Activated T-helper 2 cell treated with anti-CD3 and anti-CD28 coated beads, Interferon-gamma antibody, Interleukin-2, Interleukin-4, amounts not matched to agents 10 μg/mL and 5 μg/mL and 100 μg/mL, durations not matched to agents 14 hours and 24 hours and 36 hours (primary cell): ENCODE results near the gene GPRC5B. TPM values are rescaled to one million over a fixed set of nuclear protein-coding genes. Genes with fewer than 3 reads are reported as not detected.

Experiments
- DNase-seq: peaks from one replicate; pipeline ENCODE4 v3.0.0; 2021; ENCODE audit warnings: low spot score
- H3K27ac Mint-ChIP-seq: one replicate; pipeline ENCODE4 v1.8.0; 2021; ENCODE audit warnings: mixed read lengths
- H3K27me3 Mint-ChIP-seq: one replicate; pipeline ENCODE4 v1.8.0; 2021; ENCODE audit warnings: low read depth, mixed read lengths
- H3K36me3 Mint-ChIP-seq: one replicate; pipeline ENCODE4 v1.8.0; 2021; ENCODE audit warnings: low read depth, mixed read lengths
- H3K4me1 Mint-ChIP-seq: one replicate; pipeline ENCODE4 v1.8.0; 2021; ENCODE audit warnings: low read depth, mixed read lengths
- H3K4me3 Mint-ChIP-seq: one replicate; pipeline ENCODE4 v1.8.0; 2021; ENCODE audit warnings: low read depth, mild to moderate bottlenecking, moderate library complexity, mixed read lengths
- H3K9me3 Mint-ChIP-seq: one replicate; pipeline ENCODE4 v1.8.0; 2021; ENCODE audit warnings: mixed read lengths
- intact Hi-C: fragments of 100-400 bp; cut with micrococcal nuclease; formaldehyde crosslinking; loops from one replicate; pipeline ENCODE4 v1.15.1; 2023
- total RNA-seq: library from RNA; stranded (reverse); gene quantifications from 2 replicates; pipeline ENCODE4 v1.2.3, GENCODE V29; 2022

Gene GPRC5B
- total RNA-seq, 1 donor from 2014 or later: not detected

DNA sequence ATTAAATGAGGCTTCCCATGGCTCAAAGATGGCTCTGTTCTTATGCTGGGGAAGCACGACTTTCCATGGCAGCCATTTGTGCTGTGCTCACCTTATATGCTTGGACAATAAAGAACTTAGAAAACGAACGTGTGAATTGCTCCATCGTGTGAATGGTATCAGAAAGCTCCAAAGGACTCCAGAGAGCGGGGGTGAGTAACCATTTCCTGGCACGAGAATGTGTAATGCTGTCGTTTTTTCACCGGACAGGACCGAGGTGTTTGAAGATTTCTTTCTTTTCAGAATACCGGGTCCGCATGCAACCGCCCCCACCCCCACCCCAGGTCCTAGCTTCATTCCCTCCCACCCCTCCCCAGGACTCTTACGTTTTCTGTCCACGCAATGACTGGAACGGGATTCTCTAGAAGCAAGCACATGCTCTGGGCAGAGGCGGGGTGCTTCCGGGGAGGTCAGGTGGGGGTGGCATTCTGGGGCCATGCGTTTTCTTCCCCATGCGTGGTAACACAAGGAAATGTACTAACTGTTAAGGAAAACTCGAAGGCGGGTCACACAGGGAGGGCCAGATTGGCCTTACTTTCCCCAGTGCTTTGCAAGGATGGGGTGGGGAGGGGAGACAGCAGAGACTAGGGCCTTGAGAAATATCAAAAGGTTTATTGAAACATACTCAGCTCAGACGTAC lies 26.2 kb downstream of the GPRC5B start:
- DNase-seq: no peak
- H3K27ac Mint-ChIP-seq: no peak overlapping the region
- H3K27me3 Mint-ChIP-seq: no peaks in the 10 kb centered on the region
- no peaks in the 10 kb centered on the region for H3K4me1 Mint-ChIP-seq
- intact Hi-C loops: no loop called here
- H3K4me3 Mint-ChIP-seq: no peak overlapping the region
- H3K9me3 Mint-ChIP-seq: no peaks in the 10 kb centered on the region
- H3K36me3 Mint-ChIP-seq: no peaks in the 10 kb centered on the region

DNA sequence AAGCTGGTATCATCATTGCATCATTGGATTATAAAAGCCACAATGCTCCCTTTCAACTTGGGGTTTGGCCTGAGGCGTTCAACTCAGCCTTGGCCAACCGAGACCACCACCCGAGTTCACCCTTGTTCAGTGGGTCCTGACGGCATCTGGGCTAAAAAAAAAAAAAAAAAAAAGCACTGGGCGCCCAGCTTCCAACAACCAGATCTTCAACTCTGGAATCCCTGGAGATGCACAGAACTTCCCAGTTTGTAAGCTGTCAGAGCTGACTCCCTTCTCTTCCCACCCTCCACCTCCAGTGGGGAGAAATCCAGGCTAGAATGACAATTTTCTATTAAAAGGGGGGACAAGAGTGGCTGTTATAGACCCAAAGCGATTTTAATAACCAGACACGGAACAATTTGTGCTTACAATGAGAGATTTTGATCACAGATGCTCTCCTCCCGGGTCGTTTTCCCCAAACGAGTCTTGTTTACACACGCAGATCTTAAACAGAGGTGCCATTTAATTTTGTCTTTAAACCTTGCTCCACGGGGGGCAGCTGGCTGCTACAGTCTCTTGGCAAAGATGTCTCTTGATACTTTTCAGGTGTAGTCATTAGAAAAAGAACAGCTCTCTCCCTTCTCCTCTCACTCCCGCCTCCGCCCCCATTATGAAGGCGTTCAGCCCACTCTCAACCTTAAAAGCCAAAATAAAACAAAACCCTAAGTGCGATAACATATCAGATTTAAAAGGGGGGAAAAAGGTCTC lies 26.9 kb downstream of the GPRC5B start:
- Mint-ChIP-seq H3K27me3 (no peaks in the 10 kb centered on the region), H3K4me3 (no peak overlapping the region), H3K27ac (no peak overlapping the region), H3K4me1 (no peaks in the 10 kb centered on the region), H3K36me3 (no peaks in the 10 kb centered on the region), H3K9me3 (no peaks in the 10 kb centered on the region)
- DNase-seq: no peak
- intact Hi-C loops: no loop called here

GRCh38 chr16:19856120-19856519 lies 28.5 kb downstream of the GPRC5B start:
- no peak overlapping the region for H3K27ac Mint-ChIP-seq
- no peaks in the 10 kb centered on the region for H3K27me3 Mint-ChIP-seq
- intact Hi-C loops: no loop called here
- DNase-seq: no peak
- H3K4me3 Mint-ChIP-seq: no peak overlapping the region
- H3K9me3 Mint-ChIP-seq: no peaks in the 10 kb centered on the region
- H3K4me1 Mint-ChIP-seq: no peaks in the 10 kb centered on the region
- no peaks in the 10 kb centered on the region for H3K36me3 Mint-ChIP-seq

DNA sequence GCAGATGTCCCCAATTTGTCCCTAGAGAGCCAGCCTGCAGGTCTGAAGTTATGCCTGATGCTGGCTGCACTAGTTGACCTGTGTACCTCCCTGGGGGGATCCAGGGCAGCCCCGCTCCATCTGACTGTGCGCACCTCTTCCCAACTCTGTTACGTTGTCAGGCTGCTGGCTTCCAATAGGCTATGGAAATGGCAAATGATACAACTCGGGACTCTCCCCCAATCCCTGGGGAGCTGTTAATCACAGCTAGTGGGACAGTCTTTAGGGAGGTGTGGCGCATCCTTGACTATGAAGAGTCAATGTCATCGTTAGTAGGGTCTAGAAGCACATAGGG lies 30.1 kb downstream of the GPRC5B start:
- H3K27ac Mint-ChIP-seq: no peak overlapping the region
- H3K36me3 Mint-ChIP-seq: no peaks in the 10 kb centered on the region
- H3K4me3 Mint-ChIP-seq: no peak overlapping the region
- no peaks in the 10 kb centered on the region for H3K4me1 Mint-ChIP-seq
- no peaks in the 10 kb centered on the region for H3K27me3 Mint-ChIP-seq
- no peaks in the 10 kb centered on the region for H3K9me3 Mint-ChIP-seq
- intact Hi-C loops: no loop called here
- no peak for DNase-seq

- Mint-ChIP-seq H3K4me3 (no peak overlapping the region), H3K27ac (no peak overlapping the region), H3K36me3 (no peaks in the 10 kb centered on the region), H3K9me3 (no peaks in the 10 kb centered on the region), H3K4me1 (no peaks in the 10 kb centered on the region), H3K27me3 (no peaks in the 10 kb centered on the region)
- no peak for DNase-seq
- intact Hi-C loops: no loop called here
Observed at GRCh38 chr16:19853742-19854542, 30.7 kb downstream of the GPRC5B start.

DNA sequence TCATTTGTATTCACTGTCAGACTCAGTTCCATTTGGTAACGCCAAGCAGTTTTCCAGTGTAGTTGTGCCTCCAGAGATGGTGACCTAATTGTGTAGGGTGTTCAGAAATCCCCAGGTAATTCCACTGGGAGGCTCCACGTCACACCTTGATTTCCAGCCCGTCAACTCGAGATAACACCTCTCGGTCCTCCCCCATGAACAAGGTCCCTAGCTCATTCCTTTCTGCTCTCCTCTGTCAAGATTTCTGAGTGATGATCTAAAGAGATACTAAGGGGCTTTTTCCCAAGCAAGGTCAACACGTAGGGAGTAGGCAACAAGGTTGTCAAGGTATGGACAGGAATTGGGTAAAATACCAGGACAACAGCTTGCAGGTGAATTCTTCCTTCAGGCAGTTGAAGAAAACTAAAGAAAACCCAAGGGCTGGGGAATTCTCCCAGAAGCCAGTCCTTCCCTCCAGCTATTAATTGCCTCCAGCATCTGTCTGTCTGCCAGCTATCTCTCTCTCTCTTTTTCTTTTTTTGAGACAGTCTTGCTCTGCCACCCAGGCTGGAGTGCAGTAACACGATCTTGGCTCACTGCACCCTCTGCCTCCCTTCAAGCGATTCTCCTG lies 31.4 kb downstream of the GPRC5B start:
- H3K27ac Mint-ChIP-seq: no peak overlapping the region
- H3K4me3 Mint-ChIP-seq: no peak overlapping the region
- no peak for DNase-seq
- H3K9me3 Mint-ChIP-seq: no peaks in the 10 kb centered on the region
- H3K4me1 Mint-ChIP-seq: no peaks in the 10 kb centered on the region
- no peaks in the 10 kb centered on the region for H3K36me3 Mint-ChIP-seq
- H3K27me3 Mint-ChIP-seq: no peaks in the 10 kb centered on the region
- intact Hi-C loops: no loop called here

GRCh38 chr16:19851476-19851875 lies 33.2 kb downstream of the GPRC5B start:
- Mint-ChIP-seq H3K4me1 (no peaks in the 10 kb centered on the region), H3K27ac (no peak overlapping the region), H3K9me3 (no peaks in the 10 kb centered on the region), H3K4me3 (no peak overlapping the region), H3K36me3 (no peaks in the 10 kb centered on the region), H3K27me3 (no peaks in the 10 kb centered on the region)
- intact Hi-C loops: no loop called here
- no peak for DNase-seq

- H3K9me3 Mint-ChIP-seq: no peaks in the 10 kb centered on the region
- H3K27ac Mint-ChIP-seq: no peak overlapping the region
- intact Hi-C loops: no loop called here
- no peaks in the 10 kb centered on the region for H3K36me3 Mint-ChIP-seq
- H3K4me3 Mint-ChIP-seq: no peak overlapping the region
- H3K27me3 Mint-ChIP-seq: no peaks in the 10 kb centered on the region
- DNase-seq: no peak
- H3K4me1 Mint-ChIP-seq: no peaks in the 10 kb centered on the region
Observed at GRCh38 chr16:19850131-19850817, 34.4 kb downstream of the GPRC5B start.

GRCh38 chr16:19848756-19849155 lies 35.9 kb downstream of the GPRC5B start:
- Mint-ChIP-seq H3K27ac (no peak overlapping the region), H3K9me3 (no peaks in the 10 kb centered on the region), H3K36me3 (no peaks in the 10 kb centered on the region), H3K27me3 (no peaks in the 10 kb centered on the region), H3K4me3 (no peak overlapping the region), H3K4me1 (no peaks in the 10 kb centered on the region)
- no peak for DNase-seq
- intact Hi-C loops: no loop called here

GRCh38 chr16:19846436-19846835 lies 38.2 kb downstream of the GPRC5B start:
- H3K4me1 Mint-ChIP-seq: no peaks in the 10 kb centered on the region
- H3K9me3 Mint-ChIP-seq: no peaks in the 10 kb centered on the region
- no peaks in the 10 kb centered on the region for H3K27me3 Mint-ChIP-seq
- H3K36me3 Mint-ChIP-seq: no peaks in the 10 kb centered on the region
- no peak for DNase-seq
- H3K4me3 Mint-ChIP-seq: no peak overlapping the region
- H3K27ac Mint-ChIP-seq: no peak overlapping the region
- intact Hi-C loops: no loop called here

DNA sequence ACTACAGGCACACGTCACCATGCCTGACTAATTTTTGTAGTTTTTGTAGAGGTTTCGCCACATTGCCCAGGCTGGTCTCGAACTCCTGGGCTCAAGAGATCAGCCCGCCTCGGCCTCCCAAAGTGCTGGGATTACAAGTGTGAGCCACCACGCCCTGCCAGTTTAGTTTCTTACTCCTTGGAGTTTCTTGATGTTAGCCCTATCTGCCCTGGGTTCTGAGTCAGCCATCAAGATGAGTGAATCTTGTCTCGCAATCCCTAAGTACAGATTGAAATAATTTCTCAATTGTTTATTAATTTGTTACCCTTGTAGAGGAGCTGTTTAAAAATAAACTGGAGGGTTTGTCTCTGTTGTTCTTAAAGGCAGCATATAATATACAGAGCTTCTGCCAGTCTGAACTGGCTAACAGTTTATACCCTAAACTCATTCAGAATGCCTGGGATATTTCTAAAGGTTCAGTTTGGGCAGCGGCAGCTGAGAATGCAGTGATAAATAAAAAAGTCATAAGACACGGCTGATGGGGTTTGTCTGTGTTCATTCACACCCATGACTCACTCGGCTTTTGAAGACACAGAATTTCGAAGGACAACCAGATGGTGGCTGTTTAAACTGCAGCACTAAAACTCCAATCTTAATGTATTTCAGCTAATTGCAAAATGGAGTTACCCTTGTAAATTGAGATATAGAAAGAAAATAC lies 39.6 kb downstream of the GPRC5B start:
- DNase-seq: no peak
- no peaks in the 10 kb centered on the region for H3K27me3 Mint-ChIP-seq
- H3K4me3 Mint-ChIP-seq: no peak overlapping the region
- H3K4me1 Mint-ChIP-seq: no peaks in the 10 kb centered on the region
- no peaks in the 10 kb centered on the region for H3K36me3 Mint-ChIP-seq
- intact Hi-C loops: no loop called here
- no peak overlapping the region for H3K27ac Mint-ChIP-seq
- no peaks in the 10 kb centered on the region for H3K9me3 Mint-ChIP-seq

DNA sequence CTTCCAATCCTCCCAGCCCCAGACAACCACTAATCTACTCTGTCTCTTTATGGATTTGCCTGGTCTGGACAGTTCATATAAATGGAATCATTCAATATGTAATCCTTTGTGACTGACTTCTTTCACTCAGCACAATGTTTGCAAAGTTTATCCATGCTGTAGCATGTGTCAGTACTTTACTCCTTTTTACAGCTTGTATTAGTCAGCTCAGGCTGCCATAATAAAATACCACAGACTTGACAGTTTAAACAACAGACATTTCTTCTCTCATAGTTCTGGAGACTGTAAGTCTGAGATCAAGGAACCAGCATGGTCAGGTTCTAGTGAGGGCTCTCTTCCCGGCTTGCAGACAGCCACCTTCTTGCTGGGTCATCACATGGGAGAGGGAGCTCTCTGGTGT lies 41.3 kb downstream of the GPRC5B start:
- H3K4me3 Mint-ChIP-seq: no peak overlapping the region
- no peaks in the 10 kb centered on the region for H3K36me3 Mint-ChIP-seq
- H3K9me3 Mint-ChIP-seq: no peaks in the 10 kb centered on the region
- no peak overlapping the region for H3K27ac Mint-ChIP-seq
- H3K4me1 Mint-ChIP-seq: no peaks in the 10 kb centered on the region
- no peak for DNase-seq
- H3K27me3 Mint-ChIP-seq: no peaks in the 10 kb centered on the region
- intact Hi-C loops: no loop called here
